ES-I3 (cell line): ENCODE data around the gene VRK3.
"Not testable (repeated sequence)": the region's sequence is repeated elsewhere in the genome, so short reads cannot be mapped to it uniquely, and the experiment has no call there.

Experiments used
- H3K36me3 ChIP-seq: 2 replicates; pipeline ENCODE4 v1.6.1; 2013; ENCODE audit warnings: mild to moderate bottlenecking, low read length, control low read depth, moderate library complexity; ENCODE audit not compliant: insufficient read depth
- H3K4me1 ChIP-seq: 2 replicates; pipeline ENCODE4 v1.6.1; 2013; ENCODE audit warnings: mild to moderate bottlenecking, control low read depth, low read length; ENCODE audit not compliant: insufficient read depth
- H3K9ac ChIP-seq: 2 replicates; pipeline ENCODE4 v1.6.1; 2013; ENCODE audit warnings: low read depth, mild to moderate bottlenecking, low read length, moderate library complexity
- H3K9me3 ChIP-seq: 2 replicates; pipeline ENCODE4 v1.6.1; 2013; ENCODE audit warnings: mild to moderate bottlenecking, low read length, moderate library complexity; ENCODE audit not compliant: control insufficient read depth, insufficient read depth

Gene VRK3

GRCh38 chr19:49972841-49973240 is 52.3 kb downstream of the VRK3 start:
- Histone ChIP-seq H3K4me1 (no peaks in the 10 kb centered on the region), H3K9ac (no peak overlapping the region), H3K9me3 (no peaks in the 10 kb centered on the region), H3K36me3 (no peaks in the 10 kb centered on the region)

DNA sequence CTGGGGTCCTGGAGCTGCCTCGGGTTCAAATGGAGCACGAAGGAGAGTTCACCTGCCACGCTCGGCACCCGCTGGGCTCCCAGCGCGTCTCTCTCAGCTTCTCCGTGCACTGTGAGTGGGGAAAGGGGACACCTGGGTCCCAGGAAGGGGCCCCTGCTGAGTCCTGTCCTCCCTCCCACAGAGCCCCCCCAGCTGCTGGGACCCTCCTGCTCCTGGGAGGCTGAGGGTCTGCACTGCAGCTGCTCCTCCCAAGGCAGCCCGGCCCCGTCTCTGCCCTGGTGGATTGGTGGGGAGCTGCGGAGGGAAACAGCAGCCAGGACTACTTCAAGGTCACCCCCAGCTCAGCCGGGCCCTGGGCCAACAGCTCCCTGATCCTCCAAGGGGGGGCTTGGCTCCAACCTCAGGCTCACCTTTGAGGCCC is 53.2 kb downstream of the VRK3 start:
- Histone ChIP-seq H3K36me3 (no peaks in the 10 kb centered on the region), H3K4me1 (no peaks in the 10 kb centered on the region), H3K9me3 (no peaks in the 10 kb centered on the region), H3K9ac (no peak overlapping the region)

- H3K9ac ChIP-seq, H3K36me3 ChIP-seq, H3K4me1 ChIP-seq, H3K9me3 ChIP-seq: not testable (repeated sequence)
These were observed 55.8 kb downstream of the VRK3 start for GRCh38 chr19:49969355-49969754.

DNA sequence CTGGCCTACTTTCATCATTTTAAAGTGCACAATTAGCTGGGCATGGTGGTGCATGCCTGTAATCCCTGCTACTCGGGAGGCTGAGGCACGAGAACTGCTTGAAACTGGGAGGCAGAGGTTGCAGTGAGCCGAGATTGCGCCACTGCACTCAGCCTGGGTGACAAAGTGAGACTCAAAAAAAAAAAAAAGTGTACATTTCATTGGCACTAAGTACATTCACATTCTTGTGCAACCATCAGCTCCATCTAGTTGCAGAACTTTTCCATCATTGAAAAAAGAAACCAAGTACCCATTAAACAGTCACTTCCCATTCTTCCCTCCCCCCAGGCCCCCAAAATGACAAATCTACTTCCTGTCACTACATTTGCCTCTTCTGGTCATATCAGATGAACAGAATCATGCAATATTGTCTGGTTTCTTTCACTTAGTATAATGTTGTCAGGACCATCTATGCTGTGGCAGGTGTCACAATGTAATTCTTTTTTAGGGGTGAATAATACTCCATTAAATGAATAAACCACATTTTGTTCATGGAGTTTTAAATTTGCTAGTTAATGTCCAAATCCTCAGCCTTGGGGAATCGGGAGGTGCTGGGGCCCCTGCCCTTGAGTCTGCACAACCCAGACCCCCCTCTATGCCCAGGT is 56.8 kb downstream of the VRK3 start:
- Histone ChIP-seq H3K9ac (no peak overlapping the region), H3K4me1 (no peaks in the 10 kb centered on the region), H3K9me3 (no peaks in the 10 kb centered on the region), H3K36me3 (no peaks in the 10 kb centered on the region)

- not testable (repeated sequence) for H3K4me1 ChIP-seq, H3K9me3 ChIP-seq, H3K9ac ChIP-seq, H3K36me3 ChIP-seq
These were observed 64.2 kb downstream of the VRK3 start, which contains the start of gene SIGLEC11 for GRCh38 chr19:49960980-49961379. SIGLEC11 (minus strand) TSS chr19:49961172; CDS start chr19:49961081, 91 bp downstream.

- H3K9me3 ChIP-seq, H3K36me3 ChIP-seq, H3K4me1 ChIP-seq, H3K9ac ChIP-seq: not testable (repeated sequence)
These were observed 65.3 kb downstream of the VRK3 start for GRCh38 chr19:49959892-49960291.

GRCh38 chr19:49958596-49958995 is 66.6 kb downstream of the VRK3 start:
- H3K9me3 ChIP-seq, H3K9ac ChIP-seq, H3K36me3 ChIP-seq: not testable (repeated sequence)
- peaks cover 13% of the 10 kb centered on the region; the same call in 1 of the 2 replicates for H3K4me1 ChIP-seq

DNA sequence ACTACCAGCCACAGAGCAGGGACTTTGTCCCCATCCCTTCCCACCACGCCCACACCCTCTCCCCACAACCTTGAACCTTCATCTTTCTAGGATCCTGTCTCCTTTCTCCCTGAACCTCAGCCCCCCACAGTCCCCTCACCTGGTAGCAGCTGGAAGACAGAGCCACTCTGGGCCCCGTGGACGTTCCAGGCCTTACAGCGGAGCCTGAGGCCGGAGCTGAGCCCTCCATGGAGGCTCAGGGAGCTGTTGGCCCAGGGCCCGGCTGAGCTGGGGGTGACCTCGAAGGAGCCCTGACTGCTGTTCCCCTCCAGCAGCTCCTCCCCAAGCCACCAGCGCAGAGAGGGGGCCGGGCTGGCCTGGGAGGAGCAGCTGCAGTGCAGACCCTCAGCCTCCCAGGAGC is 67.0 kb downstream of the VRK3 start:
- not testable (repeated sequence) for H3K9ac ChIP-seq, H3K36me3 ChIP-seq, H3K9me3 ChIP-seq
- peaks cover 14% of the 10 kb centered on the region; the same call in 1 of the 2 replicates for H3K4me1 ChIP-seq

DNA sequence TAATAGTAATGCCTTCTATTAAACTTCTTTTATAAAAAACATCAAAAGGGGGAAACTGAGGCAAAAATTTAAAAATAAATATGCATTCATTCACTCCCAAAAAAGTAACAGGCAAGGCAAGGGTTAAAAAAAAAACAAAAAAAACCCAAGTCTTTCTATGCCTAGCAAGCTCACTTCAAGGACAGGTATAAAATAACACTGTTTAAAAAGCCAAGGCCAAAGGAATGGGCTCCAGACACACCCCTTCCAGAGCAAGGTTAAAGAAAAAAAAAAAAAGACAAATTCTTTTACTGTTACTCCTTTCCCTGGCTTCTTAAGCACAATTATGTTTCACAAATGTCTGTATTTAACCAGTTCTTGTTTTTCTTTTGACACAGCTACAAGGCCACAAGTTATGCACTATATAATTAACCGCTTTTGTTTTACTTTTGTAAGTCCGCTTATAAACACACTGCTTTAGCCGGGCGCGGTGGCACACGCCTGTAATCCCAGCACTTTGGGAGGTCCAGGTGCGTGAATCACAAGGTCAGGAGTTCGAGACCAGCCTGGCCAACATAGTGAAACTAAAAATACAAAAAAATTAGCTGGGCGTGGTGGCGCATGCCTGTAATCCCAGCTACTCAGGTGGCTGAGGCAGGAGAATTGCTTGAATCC is 67.8 kb downstream of the VRK3 start:
- H3K4me1 ChIP-seq: peaks cover 14% of the 10 kb centered on the region; the same call in 1 of the 2 replicates
- peaks cover 4% of the 10 kb centered on the region; the same call in 1 of the 2 replicates for H3K9me3 ChIP-seq
- H3K9ac ChIP-seq: no peak overlapping the region
- H3K36me3 ChIP-seq: no peaks in the 10 kb centered on the region

DNA sequence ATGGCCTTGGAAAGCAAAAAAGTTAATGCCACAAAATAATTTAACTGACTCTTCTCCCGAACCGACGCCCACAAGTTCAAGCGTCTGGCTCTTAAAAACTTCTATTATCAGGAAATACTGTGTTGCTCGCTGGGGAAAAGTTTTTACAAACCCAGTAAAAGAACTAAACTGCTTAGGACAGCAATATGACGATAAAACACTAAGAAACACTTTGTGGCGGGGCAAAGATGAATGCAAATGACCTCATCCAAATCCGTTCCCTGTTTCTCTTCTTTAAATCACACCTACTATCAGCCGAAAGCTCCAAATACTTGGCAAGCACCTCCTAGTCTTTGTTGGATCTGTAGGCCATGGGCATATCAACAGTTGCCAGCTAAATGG is 69.1 kb downstream of the VRK3 start:
- H3K4me1 ChIP-seq: peaks cover 14% of the 10 kb centered on the region; the same call in 1 of the 2 replicates
- no peaks in the 10 kb centered on the region for H3K9me3 ChIP-seq
- H3K36me3 ChIP-seq: no peaks in the 10 kb centered on the region
- H3K9ac ChIP-seq: no peak overlapping the region

DNA sequence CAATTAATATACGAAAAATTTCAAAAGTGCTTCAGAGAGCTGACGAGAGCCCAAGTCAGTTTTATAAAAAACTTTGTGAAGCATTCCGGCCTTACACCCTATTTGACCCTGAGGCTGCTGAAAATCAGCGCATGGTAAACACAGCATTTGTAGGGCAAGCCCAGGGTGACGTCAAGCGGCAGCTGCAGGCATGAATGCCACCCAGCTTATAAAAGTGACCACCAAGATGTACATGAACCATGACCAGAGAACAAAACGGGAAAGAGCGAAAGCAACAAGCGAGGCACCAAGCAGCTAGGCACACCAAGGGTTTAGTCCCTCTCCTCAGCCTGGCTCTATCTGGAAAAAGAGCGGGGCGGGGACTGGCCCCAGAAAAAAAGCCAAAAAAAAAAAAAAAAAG is 70.2 kb downstream of the VRK3 start:
- Histone ChIP-seq H3K9me3 (no peaks in the 10 kb centered on the region), H3K9ac (no peak overlapping the region)

DNA sequence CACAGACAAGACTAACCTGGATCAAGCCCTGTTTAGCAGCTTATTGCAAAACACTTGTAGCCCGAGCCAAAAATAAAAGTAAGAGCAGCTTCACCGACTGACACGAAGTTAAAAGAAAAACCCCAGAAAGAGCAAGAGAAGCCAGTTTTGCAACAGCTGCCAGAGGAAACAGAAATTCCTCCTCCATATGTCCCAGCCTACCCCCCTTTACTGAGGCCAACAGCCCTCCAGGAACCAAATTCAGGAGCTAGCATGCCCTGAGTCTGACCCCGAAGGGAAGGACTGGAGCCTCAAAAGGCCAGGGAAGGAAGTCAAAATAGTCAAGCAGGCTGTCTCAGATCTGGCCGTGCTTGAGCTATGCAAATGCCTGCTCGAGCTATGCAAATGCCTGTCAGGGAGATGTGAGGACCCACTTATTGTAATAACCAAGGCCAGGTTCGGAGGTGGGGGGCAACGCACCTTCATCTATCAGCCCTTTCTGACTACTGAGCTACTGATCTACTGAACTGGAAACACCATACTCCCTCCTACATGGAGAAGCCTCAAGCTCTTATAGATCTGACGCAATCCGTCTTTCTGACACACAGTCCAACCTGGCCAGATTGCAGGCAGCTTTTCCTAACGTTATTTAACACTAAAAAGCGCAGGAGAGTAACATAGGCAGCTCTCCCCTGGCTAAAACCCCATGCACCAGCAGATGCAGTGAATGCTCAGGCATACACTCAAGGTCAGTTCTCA is 70.9 kb downstream of the VRK3 start:
- Histone ChIP-seq H3K4me1 (peaks cover 14% of the 10 kb centered on the region; the same call in 1 of the 2 replicates), H3K9me3 (no peaks in the 10 kb centered on the region), H3K9ac (no peak overlapping the region), H3K36me3 (no peaks in the 10 kb centered on the region)

More for the DNA sequence above, 70.2 kb downstream of the VRK3 start:
- no peaks in the 10 kb centered on the region for H3K36me3 ChIP-seq
- H3K4me1 ChIP-seq: peaks cover 14% of the 10 kb centered on the region; the same call in 1 of the 2 replicates

DNA sequence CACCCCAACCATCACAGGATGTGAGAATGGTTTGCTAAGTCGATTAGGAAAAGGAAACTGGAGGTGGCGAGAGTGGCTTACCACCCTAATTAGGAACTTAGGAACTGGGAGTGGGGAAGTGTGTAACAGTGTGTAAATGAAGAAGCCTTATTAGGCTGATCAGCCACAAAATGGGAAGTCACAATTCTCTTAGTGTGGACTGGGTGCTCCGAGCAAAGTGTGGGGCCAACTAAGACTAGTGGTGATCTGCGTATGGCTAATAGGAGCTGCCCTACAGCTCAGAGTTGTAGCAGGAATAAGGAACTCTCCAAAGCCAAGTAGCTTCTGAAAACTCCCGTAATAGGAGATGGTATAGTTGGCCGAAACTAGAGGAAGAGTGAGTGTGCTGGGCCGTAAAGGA is 71.8 kb downstream of the VRK3 start:
- no peak overlapping the region for H3K9ac ChIP-seq
- H3K9me3 ChIP-seq: no peaks in the 10 kb centered on the region
- H3K4me1 ChIP-seq: peaks cover 14% of the 10 kb centered on the region; the same call in 1 of the 2 replicates
- H3K36me3 ChIP-seq: no peaks in the 10 kb centered on the region

DNA sequence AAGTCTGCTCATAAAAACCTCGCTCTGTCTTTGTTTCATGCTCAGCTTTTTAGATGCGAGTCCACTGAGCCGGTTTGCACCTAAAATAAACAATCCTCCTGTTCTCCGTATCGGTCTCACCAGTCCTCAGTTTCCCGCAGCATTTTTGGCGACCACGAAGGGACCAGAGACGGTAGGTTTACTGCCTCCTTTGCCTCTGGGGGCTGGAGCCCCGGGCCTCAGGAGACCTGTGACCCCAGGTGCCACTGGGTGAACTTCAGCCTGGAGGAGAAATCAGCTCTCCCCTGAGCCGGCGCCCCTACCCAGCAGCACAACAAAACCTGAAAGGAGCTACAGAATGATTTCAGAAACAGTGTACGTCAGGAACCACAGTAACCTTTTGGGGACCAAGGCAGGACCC is 72.3 kb downstream of the VRK3 start:
- Histone ChIP-seq H3K4me1 (peaks cover 14% of the 10 kb centered on the region; the same call in 1 of the 2 replicates), H3K9ac (no peak overlapping the region), H3K36me3 (no peaks in the 10 kb centered on the region), H3K9me3 (no peaks in the 10 kb centered on the region)

GRCh38 chr19:49952479-49952836 is 72.7 kb downstream of the VRK3 start:
- Histone ChIP-seq H3K4me1 (peaks cover 12% of the 10 kb centered on the region; the same call in 1 of the 2 replicates), H3K9ac (no peak overlapping the region), H3K9me3 (no peaks in the 10 kb centered on the region), H3K36me3 (no peaks in the 10 kb centered on the region)
